Breast epithelium (tissue), 3 donors: ENCODE results near the gene FRMD4A.

ENCODE experiments used
- POLR2AphosphoS5 ChIP-seq, 3 donors: sonication (generic); formaldehyde crosslinking; IDR thresholded peaks; one replicate each; pipeline ENCODE4 v1.6.1; 2017; ENCODE audit warnings: antibody characterized with exemption in 3 of 3
- TF ChIP-seq, protein P1 (sequence below), 3 donors: fragments of 450-650 bp; IDR thresholded peaks; one replicate each; pipeline ENCODE4 v1.5.1; 2016 to 2017; ENCODE audit warnings: antibody characterized with exemption in 3 of 3, mild to moderate bottlenecking in 3 of 3, moderate library complexity in 3 of 3

DNA sequence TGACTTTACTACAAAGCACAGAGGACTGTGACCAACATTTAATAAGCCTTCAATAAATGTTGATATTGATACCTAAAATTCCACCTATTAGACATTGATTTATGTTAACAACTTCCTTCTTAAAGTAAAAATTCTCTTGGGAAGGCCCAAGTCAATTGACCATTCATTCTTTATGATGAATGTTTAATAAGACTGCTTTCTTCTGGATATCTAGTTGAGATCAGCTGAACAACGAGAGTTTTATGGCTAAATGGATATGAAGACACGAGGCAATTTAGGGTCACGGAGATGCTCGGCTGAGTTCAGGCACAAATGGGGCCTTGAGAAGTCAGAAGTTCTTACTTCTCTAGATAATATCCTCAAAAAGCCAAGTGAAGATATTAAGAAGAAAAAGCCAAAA lies 258.8 kb downstream of the FRMD4A start:
- TF ChIP-seq, protein P1, sequence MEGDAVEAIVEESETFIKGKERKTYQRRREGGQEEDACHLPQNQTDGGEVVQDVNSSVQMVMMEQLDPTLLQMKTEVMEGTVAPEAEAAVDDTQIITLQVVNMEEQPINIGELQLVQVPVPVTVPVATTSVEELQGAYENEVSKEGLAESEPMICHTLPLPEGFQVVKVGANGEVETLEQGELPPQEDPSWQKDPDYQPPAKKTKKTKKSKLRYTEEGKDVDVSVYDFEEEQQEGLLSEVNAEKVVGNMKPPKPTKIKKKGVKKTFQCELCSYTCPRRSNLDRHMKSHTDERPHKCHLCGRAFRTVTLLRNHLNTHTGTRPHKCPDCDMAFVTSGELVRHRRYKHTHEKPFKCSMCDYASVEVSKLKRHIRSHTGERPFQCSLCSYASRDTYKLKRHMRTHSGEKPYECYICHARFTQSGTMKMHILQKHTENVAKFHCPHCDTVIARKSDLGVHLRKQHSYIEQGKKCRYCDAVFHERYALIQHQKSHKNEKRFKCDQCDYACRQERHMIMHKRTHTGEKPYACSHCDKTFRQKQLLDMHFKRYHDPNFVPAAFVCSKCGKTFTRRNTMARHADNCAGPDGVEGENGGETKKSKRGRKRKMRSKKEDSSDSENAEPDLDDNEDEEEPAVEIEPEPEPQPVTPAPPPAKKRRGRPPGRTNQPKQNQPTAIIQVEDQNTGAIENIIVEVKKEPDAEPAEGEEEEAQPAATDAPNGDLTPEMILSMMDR (IDR thresholded peaks at IDR 0.05), result no peak
- TF ChIP-seq POLR2AphosphoS5 (IDR thresholded peaks at IDR 0.05), result no peak
